ENCODE measurements around the gene MNT.

- TF ChIP-seq BHLHE40 (IDR thresholded peaks at IDR 0.05; ENCODE audit: borderline replicate concordance) (no peak), SUZ12 (IDR thresholded peaks at IDR 0.05) (no peak), HDGF (IDR thresholded peaks at IDR 0.05; ENCODE audit: borderline replicate concordance) (no peak)
Observed at GRCh38 chr17:2388683-2389055, 12.2 kb downstream of the MNT start.

All from HEK293T (cell line).